ENCODE results near the gene E2F3.

GRCh38 chr6:20426177-20427082 is 24.8 kb downstream of the E2F3 start:
- no peak for TF ChIP-seq SNAI2 (CRISPR knock-in tag; IDR thresholded peaks at IDR 0.05)
- no peak for TF ChIP-seq TCF4 (CRISPR knock-in tag; IDR thresholded peaks at IDR 0.05; ENCODE audit: borderline replicate concordance)
- TF ChIP-seq ZNF8 (CRISPR knock-in tag; IDR thresholded peaks at IDR 0.05) = no peak
- TF ChIP-seq TOX (CRISPR knock-in tag; IDR thresholded peaks at IDR 0.05; ENCODE audit: borderline replicate concordance) = no peak
- no peak for TF ChIP-seq ARNTL (CRISPR knock-in tag; IDR thresholded peaks at IDR 0.05; ENCODE audit: borderline replicate concordance, low read depth)
- TF ChIP-seq ZFP30 (CRISPR knock-in tag; IDR thresholded peaks at IDR 0.05) = no peak
- no peak for TF ChIP-seq ZC3H10 (CRISPR knock-in tag; IDR thresholded peaks at IDR 0.05)
